Measurements from ENCODE around the gene NUDT21.
A peak's percentile ranks its signal among the peaks of the same experiment; 100 is the strongest.

Gene NUDT21

GRCh38 chr16:56479469-56479868 lies 28.3 kb upstream of the NUDT21 start:
- H2BK120ac ChIP-seq (ENCODE audit: low read depth, low read length), result no peak overlapping the region
- H3K23ac ChIP-seq (ENCODE audit: low read length), result no peak overlapping the region
- no peak overlapping the region for H4K5ac ChIP-seq (ENCODE audit: low read length)
- H2BK15ac ChIP-seq (replicated peaks; ENCODE audit: low read depth), result no peak overlapping the region
- WGBS (ENCODE audit: extremely low coverage, insufficient coverage, low lambda C conversion rate), result no CpG with 5 or more reads among the region's 2 CpGs
- H3K4ac ChIP-seq (ENCODE audit: low read depth, low read length), result no peak overlapping the region
- no peaks in the 10 kb centered on the region for H3K79me1 ChIP-seq (ENCODE audit: low read length)
- no peaks in the 10 kb centered on the region for H3K4me1 ChIP-seq (ENCODE audit: control insufficient read depth, low read depth, low read length)
- H4K8ac ChIP-seq (ENCODE audit: low read depth, low read length), result no peak overlapping the region
- H3K79me2 ChIP-seq (ENCODE audit: control insufficient read depth, insufficient read depth, low read length), result no peaks in the 10 kb centered on the region
- H3K56ac ChIP-seq (ENCODE audit: low read length), result no peak overlapping the region
- peak; percentile 21 for DNase-seq
- H2BK5ac ChIP-seq (ENCODE audit: low read length), result no peak overlapping the region
- H3K4me2 ChIP-seq (ENCODE audit: low read length), result no peak overlapping the region
- H3K36me3 ChIP-seq (ENCODE audit: control insufficient read depth, insufficient read depth, low read length), result peaks cover 3% of the 10 kb centered on the region
- no peak overlapping the region for H2AK5ac ChIP-seq (ENCODE audit: low read length)
- no peak overlapping the region for H3K4me3 ChIP-seq (ENCODE audit: low read length)
- no peak overlapping the region for H3K27ac ChIP-seq (ENCODE audit: low read depth, low read length)
- no peaks in the 10 kb centered on the region for H3K27me3 ChIP-seq (ENCODE audit: insufficient read depth, low read length, poor library complexity)
- no peak overlapping the region for H3K18ac ChIP-seq (ENCODE audit: low read length)
- H3K9ac ChIP-seq (ENCODE audit: low read length), result no peak overlapping the region

GRCh38 chr16:56478281-56479049 lies 27.3 kb upstream of the NUDT21 start:
- Histone ChIP-seq H3K23ac (ENCODE audit: low read length) (no peak overlapping the region), H3K4me1 (ENCODE audit: control insufficient read depth, low read depth, low read length) (no peaks in the 10 kb centered on the region), H2AK5ac (ENCODE audit: low read length) (no peak overlapping the region), H3K18ac (ENCODE audit: low read length) (no peak overlapping the region), H3K27ac (ENCODE audit: low read depth, low read length) (no peak overlapping the region), H2BK5ac (ENCODE audit: low read length) (no peak overlapping the region), H2BK120ac (ENCODE audit: low read depth, low read length) (no peak overlapping the region), H3K4me3 (ENCODE audit: low read length) (no peak overlapping the region), H3K56ac (ENCODE audit: low read length) (no peak overlapping the region), H3K4me2 (ENCODE audit: low read length) (no peak overlapping the region), H3K4ac (ENCODE audit: low read depth, low read length) (no peak overlapping the region), H3K27me3 (ENCODE audit: insufficient read depth, low read length, poor library complexity) (no peaks in the 10 kb centered on the region), H4K5ac (ENCODE audit: low read length) (no peak overlapping the region), H3K36me3 (ENCODE audit: control insufficient read depth, insufficient read depth, low read length) (peaks cover 3% of the 10 kb centered on the region), H3K79me2 (ENCODE audit: control insufficient read depth, insufficient read depth, low read length) (no peaks in the 10 kb centered on the region), H4K8ac (ENCODE audit: low read depth, low read length) (no peak overlapping the region), H2BK15ac (replicated peaks; ENCODE audit: low read depth) (no peak overlapping the region), H3K9ac (ENCODE audit: low read length) (no peak overlapping the region), H3K79me1 (ENCODE audit: low read length) (no peaks in the 10 kb centered on the region)
- WGBS (ENCODE audit: extremely low coverage, insufficient coverage, low lambda C conversion rate), result no CpG with 5 or more reads among the region's 2 CpGs
- no peak for DNase-seq

- Histone ChIP-seq H3K36me3 (ENCODE audit: control insufficient read depth, insufficient read depth, low read length) (peaks cover 3% of the 10 kb centered on the region), H4K8ac (ENCODE audit: low read depth, low read length) (no peak overlapping the region), H4K5ac (ENCODE audit: low read length) (no peak overlapping the region), H2BK15ac (replicated peaks; ENCODE audit: low read depth) (no peak overlapping the region), H3K23ac (ENCODE audit: low read length) (no peak overlapping the region), H3K18ac (ENCODE audit: low read length) (no peak overlapping the region), H3K27me3 (ENCODE audit: insufficient read depth, low read length, poor library complexity) (no peaks in the 10 kb centered on the region), H3K4me1 (ENCODE audit: control insufficient read depth, low read depth, low read length) (no peaks in the 10 kb centered on the region), H2AK5ac (ENCODE audit: low read length) (no peak overlapping the region), H3K4me3 (ENCODE audit: low read length) (no peak overlapping the region), H3K4me2 (ENCODE audit: low read length) (no peak overlapping the region), H3K27ac (ENCODE audit: low read depth, low read length) (peak overlapping the region; percentile 17), H3K56ac (ENCODE audit: low read length) (no peak overlapping the region), H3K79me1 (ENCODE audit: low read length) (no peaks in the 10 kb centered on the region), H2BK5ac (ENCODE audit: low read length) (no peak overlapping the region), H3K4ac (ENCODE audit: low read depth, low read length) (no peak overlapping the region), H2BK120ac (ENCODE audit: low read depth, low read length) (no peak overlapping the region), H3K9ac (ENCODE audit: low read length) (no peak overlapping the region), H3K79me2 (ENCODE audit: control insufficient read depth, insufficient read depth, low read length) (no peaks in the 10 kb centered on the region)
- WGBS (ENCODE audit: extremely low coverage, insufficient coverage, low lambda C conversion rate), result no CpG with 5 or more reads among the region's 2 CpGs
- peak; percentile 50 for DNase-seq
Measured at GRCh38 chr16:56477096-56477878, 26.2 kb upstream of the NUDT21 start.

GRCh38 chr16:56475201-56475600 lies 24.1 kb upstream of the NUDT21 start:
- H3K27ac ChIP-seq (ENCODE audit: low read depth, low read length), result no peak overlapping the region
- no peaks in the 10 kb centered on the region for H3K27me3 ChIP-seq (ENCODE audit: insufficient read depth, low read length, poor library complexity)
- no peak overlapping the region for H2BK15ac ChIP-seq (replicated peaks; ENCODE audit: low read depth)
- no peak overlapping the region for H4K5ac ChIP-seq (ENCODE audit: low read length)
- H3K4me1 ChIP-seq (ENCODE audit: control insufficient read depth, low read depth, low read length), result no peaks in the 10 kb centered on the region
- H3K79me1 ChIP-seq (ENCODE audit: low read length), result no peaks in the 10 kb centered on the region
- H3K56ac ChIP-seq (ENCODE audit: low read length), result no peak overlapping the region
- no peak overlapping the region for H4K8ac ChIP-seq (ENCODE audit: low read depth, low read length)
- peak; percentile 81 for DNase-seq
- H3K9ac ChIP-seq (ENCODE audit: low read length), result no peak overlapping the region
- H2BK5ac ChIP-seq (ENCODE audit: low read length), result no peak overlapping the region
- peaks cover 9% of the 10 kb centered on the region for H3K36me3 ChIP-seq (ENCODE audit: control insufficient read depth, insufficient read depth, low read length)
- no peak overlapping the region for H3K4me2 ChIP-seq (ENCODE audit: low read length)
- H3K23ac ChIP-seq (ENCODE audit: low read length), result no peak overlapping the region
- no peak overlapping the region for H2AK5ac ChIP-seq (ENCODE audit: low read length)
- H3K18ac ChIP-seq (ENCODE audit: low read length), result no peak overlapping the region
- H3K4ac ChIP-seq (ENCODE audit: low read depth, low read length), result no peak overlapping the region
- H3K4me3 ChIP-seq (ENCODE audit: low read length), result no peak overlapping the region
- H2BK120ac ChIP-seq (ENCODE audit: low read depth, low read length), result no peak overlapping the region
- WGBS (ENCODE audit: extremely low coverage, insufficient coverage, low lambda C conversion rate), result no CpG with 5 or more reads among the region's 2 CpGs
- no peaks in the 10 kb centered on the region for H3K79me2 ChIP-seq (ENCODE audit: control insufficient read depth, insufficient read depth, low read length)

GRCh38 chr16:56470666-56471065 lies 19.5 kb upstream of the NUDT21 start:
- Histone ChIP-seq H4K8ac (ENCODE audit: low read depth, low read length) (no peak overlapping the region), H3K18ac (ENCODE audit: low read length) (no peak overlapping the region), H2BK5ac (ENCODE audit: low read length) (no peak overlapping the region), H3K27ac (ENCODE audit: low read depth, low read length) (no peak overlapping the region), H3K4me2 (ENCODE audit: low read length) (no peak overlapping the region), H3K27me3 (ENCODE audit: insufficient read depth, low read length, poor library complexity) (no peaks in the 10 kb centered on the region), H3K4me1 (ENCODE audit: control insufficient read depth, low read depth, low read length) (no peaks in the 10 kb centered on the region), H3K9ac (ENCODE audit: low read length) (no peak overlapping the region), H2BK120ac (ENCODE audit: low read depth, low read length) (no peak overlapping the region), H3K79me1 (ENCODE audit: low read length) (no peaks in the 10 kb centered on the region), H3K79me2 (ENCODE audit: control insufficient read depth, insufficient read depth, low read length) (no peaks in the 10 kb centered on the region), H4K5ac (ENCODE audit: low read length) (no peak overlapping the region), H3K36me3 (ENCODE audit: control insufficient read depth, insufficient read depth, low read length) (peaks cover 7% of the 10 kb centered on the region), H2BK15ac (replicated peaks; ENCODE audit: low read depth) (no peak overlapping the region), H2AK5ac (ENCODE audit: low read length) (no peak overlapping the region), H3K23ac (ENCODE audit: low read length) (no peak overlapping the region), H3K56ac (ENCODE audit: low read length) (no peak overlapping the region), H3K4me3 (ENCODE audit: low read length) (no peak overlapping the region), H3K4ac (ENCODE audit: low read depth, low read length) (no peak overlapping the region)
- DNase-seq, result no peak
- no CpG with 5 or more reads among the region's 1 CpG for WGBS (ENCODE audit: extremely low coverage, insufficient coverage, low lambda C conversion rate)

All from mesendoderm (in vitro differentiated cells).